HG02798 (cell line): ENCODE measurements around the gene NCKAP5.
"Not testable (repeated sequence)": the region's sequence is repeated elsewhere in the genome, so short reads cannot be mapped to it uniquely, and the experiment has no call there.

Experiments used
- ATAC-seq: cut with Tn5 transposase; IDR thresholded peaks from one replicate; pipeline ENCODE4 v1.9.1; 2021; ENCODE audit warnings: mild to moderate bottlenecking; ENCODE audit not compliant: unreplicated experiment, poor library complexity

Gene NCKAP5

GRCh38 chr2:133252780-133253355 lies 315.4 kb downstream of the NCKAP5 start:
- no peak for ATAC-seq

GRCh38 chr2:133249362-133249761 lies 318.9 kb downstream of the NCKAP5 start:
- no peak for ATAC-seq

GRCh38 chr2:133248264-133248663 lies 320.0 kb downstream of the NCKAP5 start:
- ATAC-seq = no peak

GRCh38 chr2:133247631-133248030 lies 320.6 kb downstream of the NCKAP5 start:
- no peak for ATAC-seq

- ATAC-seq = no peak
These were observed 327.1 kb downstream of the NCKAP5 start for GRCh38 chr2:133241224-133241571.

GRCh38 chr2:133240491-133241223 lies 327.6 kb downstream of the NCKAP5 start:
- no peak for ATAC-seq

GRCh38 chr2:133235968-133236367 lies 332.3 kb downstream of the NCKAP5 start:
- no peak for ATAC-seq

- no peak for ATAC-seq
These were observed 335.7 kb downstream of the NCKAP5 start for GRCh38 chr2:133232556-133232955.

GRCh38 chr2:133231264-133231663 lies 337.0 kb downstream of the NCKAP5 start:
- no peak for ATAC-seq

- no peak for ATAC-seq
These were observed 338.3 kb downstream of the NCKAP5 start for GRCh38 chr2:133229974-133230373.

- no peak for ATAC-seq
These were observed 345.0 kb downstream of the NCKAP5 start for GRCh38 chr2:133223226-133223625.

- ATAC-seq = no peak
These were observed 346.9 kb downstream of the NCKAP5 start for GRCh38 chr2:133221398-133221797.

- ATAC-seq = no peak
These were observed 350.1 kb downstream of the NCKAP5 start for GRCh38 chr2:133218204-133218603.

- ATAC-seq = no peak
These were observed 352.8 kb downstream of the NCKAP5 start for GRCh38 chr2:133215477-133215876.

GRCh38 chr2:133213651-133214050 lies 354.6 kb downstream of the NCKAP5 start:
- no peak for ATAC-seq

- ATAC-seq = no peak
These were observed 358.9 kb downstream of the NCKAP5 start for GRCh38 chr2:133209325-133209724.

- ATAC-seq = not testable (repeated sequence)
These were observed 361.6 kb downstream of the NCKAP5 start for GRCh38 chr2:133206666-133207065.

- ATAC-seq = no peak
These were observed 363.8 kb downstream of the NCKAP5 start for GRCh38 chr2:133204421-133204820.

GRCh38 chr2:133200684-133201421 lies 367.4 kb downstream of the NCKAP5 start:
- no peak for ATAC-seq

GRCh38 chr2:133198678-133199077 lies 369.6 kb downstream of the NCKAP5 start:
- ATAC-seq = no peak

- ATAC-seq = no peak
These were observed 371.1 kb downstream of the NCKAP5 start for GRCh38 chr2:133197156-133197555.
